ENCODE data around the gene CACNA1G.

- no peak for TF ChIP-seq POLR2A (IDR thresholded peaks at IDR 0.05; ENCODE audit: extremely low read depth, insufficient read length)
- no peak for TF ChIP-seq MYC (IDR thresholded peaks at IDR 0.05; ENCODE audit: low read depth, low read length)
- no peak for TF ChIP-seq CTCF (IDR thresholded peaks at IDR 0.05; ENCODE audit: low read depth, low read length)
These were observed 3.7 kb upstream of the CACNA1G start for GRCh38 chr17:50556803-50557202.
